Prostate gland (tissue), 2 donors: ENCODE measurements around the gene DNM3. TPM values are rescaled to one million over a fixed set of nuclear protein-coding genes. Genes with fewer than 3 reads are reported as not detected.

Source experiments
- DNase-seq: peaks from one replicate; pipeline ENCODE4 v3.0.0-alpha.2; 2019; ENCODE audit warnings: low spot score
- H3K27ac ChIP-seq, 2 donors: fragments of 200-600 bp; sonication (generic); 2 replicates each; pipeline ENCODE4 v1.5.1; 2017 to 2019
- H3K27me3 ChIP-seq: fragments of 200-600 bp; sonication (generic); replicated peaks from 2 replicates; pipeline ENCODE4 v1.5.1; 2019; ENCODE audit not compliant: insufficient read depth
- H3K36me3 ChIP-seq, 2 donors: fragments of 200-600 bp; sonication (generic); 1 replicate in 1 of 2; 2 replicates in 1 of 2; pipeline versions ENCODE4 v1.5.1 to v1.8.1; 2017 to 2019
- H3K4me1 ChIP-seq: fragments of 200-600 bp; sonication (generic); replicated peaks from 2 replicates; pipeline ENCODE4 v1.5.1; 2019
- H3K4me3 ChIP-seq, 2 donors: fragments of 200-600 bp; sonication (generic); 2 replicates each; pipeline ENCODE4 v1.5.1; 2017 to 2019
- H3K9me3 ChIP-seq: fragments of 200-600 bp; sonication (generic); 2 replicates; pipeline ENCODE4 v1.5.1; 2017
- CTCF ChIP-seq, 4 experiments: fragments of 200-600 bp in 2 of 4; fragments of 450-650 bp in 2 of 4; sonication (generic) in 2 of 4; IDR thresholded peaks; 1 replicate in 3 of 4; 2 replicates in 1 of 4; pipeline ENCODE4 v1.5.1; 2016 to 2019; ENCODE audit warnings: antibody characterized with exemption in 4 of 4, mild to moderate bottlenecking in 2 of 4, moderate library complexity in 2 of 4
- POLR2A ChIP-seq: fragments of 450-650 bp; IDR thresholded peaks from one replicate; pipeline ENCODE4 v1.6.1; 2016; ENCODE audit warnings: antibody characterized with exemption, mild to moderate bottlenecking
- POLR2AphosphoS5 ChIP-seq: sonication (generic); formaldehyde crosslinking; IDR thresholded peaks from one replicate; pipeline ENCODE4 v1.6.1; 2017; ENCODE audit warnings: antibody characterized with exemption
- WGBS: methylation state at CpG from one replicate; pipeline ENCODE4 v1.1.5; 2018; 5-methylcytosine and 5-hydroxymethylcytosine counted together
- intact Hi-C: fragments of 100-400 bp; cut with DNase I; formaldehyde crosslinking; loops from one replicate; pipeline ENCODE4 v1.14.2; 2022
- total RNA-seq, 2 donors: library from RNA; depleted of rRNA; stranded (reverse); fragments of >200 nt; gene quantifications; one replicate each; pipeline ENCODE4 v1.1.0, GENCODE V29; 2016

DNM3 gene
- total RNA-seq, 2 donors from 2014 or later = 2.3 to 5.3 TPM

GRCh38 chr1:171948511-171948910, 107.2 kb downstream of the DNM3 start:
- H3K27me3 ChIP-seq = no peaks in the 10 kb centered on the region
- H3K4me3 ChIP-seq = no peak overlapping the region
- no peaks in the 10 kb centered on the region for H3K4me1 ChIP-seq
- H3K36me3 ChIP-seq = no peaks in the 10 kb centered on the region
- intact Hi-C loops = no loop called here
- no peak overlapping the region for H3K27ac ChIP-seq
- TF ChIP-seq POLR2AphosphoS5 (no peak), POLR2A (no peak), CTCF (IDR thresholded peaks at IDR 0.05) (no peak)
- no peaks in the 10 kb centered on the region for H3K9me3 ChIP-seq
- DNase-seq = no peak
- WGBS = 11% methylated on average over 1 of the region's 1 CpG

- no peak for DNase-seq
- H3K36me3 ChIP-seq = no peaks in the 10 kb centered on the region
- H3K4me3 ChIP-seq = no peak overlapping the region
- 87% methylated on average over 2 of the region's 2 CpGs for WGBS
- no peaks in the 10 kb centered on the region for H3K27me3 ChIP-seq
- no peaks in the 10 kb centered on the region for H3K4me1 ChIP-seq
- H3K9me3 ChIP-seq = no peaks in the 10 kb centered on the region
- intact Hi-C loops = no loop called here
- H3K27ac ChIP-seq = no peak overlapping the region
- TF ChIP-seq CTCF (IDR thresholded peaks at IDR 0.05) (no peak), POLR2AphosphoS5 (no peak), POLR2A (no peak)
Measured at GRCh38 chr1:171949316-171949715, 108.0 kb downstream of the DNM3 start.

GRCh38 chr1:171953835-171954234, 112.5 kb downstream of the DNM3 start:
- no peaks in the 10 kb centered on the region for H3K27me3 ChIP-seq
- intact Hi-C loops = no loop called here

GRCh38 chr1:171954361-171954760, 113.1 kb downstream of the DNM3 start:
- Histone ChIP-seq H3K27me3 (no peaks in the 10 kb centered on the region), H3K36me3 (no peaks in the 10 kb centered on the region), H3K9me3 (no peaks in the 10 kb centered on the region), H3K27ac (no peak overlapping the region), H3K4me3 (no peak overlapping the region), H3K4me1 (no peaks in the 10 kb centered on the region)
- DNase-seq = no peak
- 67% methylated on average over 4 of the region's 4 CpGs for WGBS
- TF ChIP-seq POLR2A (no peak), CTCF (IDR thresholded peaks at IDR 0.05) (no peak), POLR2AphosphoS5 (no peak)
- intact Hi-C loops = no loop called here

More at GRCh38 chr1:171953835-171954234, 112.5 kb downstream of the DNM3 start:
- H3K9me3 ChIP-seq = no peaks in the 10 kb centered on the region
- H3K4me3 ChIP-seq = no peak overlapping the region
- no peaks in the 10 kb centered on the region for H3K4me1 ChIP-seq
- H3K27ac ChIP-seq = no peak overlapping the region
- H3K36me3 ChIP-seq = no peaks in the 10 kb centered on the region
- WGBS = 10% methylated on average over 1 of the region's 1 CpG
- DNase-seq = no peak
- TF ChIP-seq CTCF (IDR thresholded peaks at IDR 0.05) (no peak), POLR2AphosphoS5 (no peak), POLR2A (no peak)

GRCh38 chr1:171961861-171962260, 120.6 kb downstream of the DNM3 start:
- intact Hi-C loops = no loop called here
- no peak overlapping the region for H3K4me3 ChIP-seq
- TF ChIP-seq POLR2A = no peak
- 95% methylated on average over 1 of the region's 1 CpG for WGBS
- no peak overlapping the region for H3K27ac ChIP-seq
- H3K27me3 ChIP-seq = no peaks in the 10 kb centered on the region
- no peaks in the 10 kb centered on the region for H3K36me3 ChIP-seq
- DNase-seq = no peak
- no peaks in the 10 kb centered on the region for H3K4me1 ChIP-seq
- no peaks in the 10 kb centered on the region for H3K9me3 ChIP-seq
